H9 (cell line): ENCODE results near the gene RPIA. TPM values are rescaled to one million over a fixed set of nuclear protein-coding genes. Genes with fewer than 3 reads are reported as not detected.
A peak's percentile ranks its signal among the peaks of the same experiment; 100 is the strongest.

ENCODE experiments used
- DNase-seq: peaks from one replicate; pipeline ENCODE4 v3.0.0-alpha.2; 2017
- H2AFZ ChIP-seq: one replicate; pipeline ENCODE4 v1.6.1; 2013; ENCODE audit warnings: mild to moderate bottlenecking, low read length, control low read depth, moderate library complexity
- H2AK5ac ChIP-seq: 2 replicates; pipeline ENCODE4 v1.6.1; 2013; ENCODE audit warnings: low read length, control low read depth, mixed read lengths; ENCODE audit not compliant: insufficient read length
- H2BK120ac ChIP-seq: one replicate; pipeline ENCODE4 v1.6.1; 2013; ENCODE audit warnings: low read depth, mild to moderate bottlenecking, low read length, control low read depth, inconsistent platforms; ENCODE audit not compliant: poor library complexity, severe bottlenecking
- H2BK12ac ChIP-seq: 2 replicates; pipeline ENCODE4 v1.6.1; 2013; ENCODE audit warnings: low read length, control low read depth, mixed read lengths, low read depth; ENCODE audit not compliant: insufficient read length
- H2BK15ac ChIP-seq: 2 replicates; pipeline ENCODE4 v1.6.1; 2013; ENCODE audit warnings: low read depth, low read length, control low read depth
- H2BK20ac ChIP-seq: one replicate; pipeline ENCODE4 v1.6.1; 2013; ENCODE audit warnings: low read depth, mild to moderate bottlenecking, low read length, control low read depth, inconsistent platforms; ENCODE audit not compliant: poor library complexity, severe bottlenecking
- H2BK5ac ChIP-seq: 2 replicates; pipeline ENCODE4 v1.6.1; 2013; ENCODE audit warnings: low read length, control low read depth, mixed read lengths; ENCODE audit not compliant: insufficient read length
- H3K14ac ChIP-seq: 2 replicates; pipeline ENCODE4 v1.6.1; 2013; ENCODE audit warnings: low read length, control low read depth; ENCODE audit not compliant: insufficient read depth
- H3K18ac ChIP-seq: 2 replicates; pipeline ENCODE4 v1.6.1; 2013; ENCODE audit warnings: low read depth, mild to moderate bottlenecking, mixed read lengths, low read length, control low read depth; ENCODE audit not compliant: insufficient read length
- H3K23ac ChIP-seq: 2 replicates; pipeline ENCODE4 v1.6.1; 2013; ENCODE audit warnings: low read length, control low read depth, mixed read lengths, low read depth; ENCODE audit not compliant: insufficient read length
- H3K23me2 ChIP-seq: 2 replicates; pipeline ENCODE4 v1.6.1; 2013; ENCODE audit warnings: low read depth, mild to moderate bottlenecking, mixed read lengths, low read length, control low read depth; ENCODE audit not compliant: insufficient read length, poor library complexity, severe bottlenecking
- H3K27ac ChIP-seq: 2 replicates; pipeline ENCODE4 v1.5.1; 2013; ENCODE audit warnings: low read length, control low read depth, mixed read lengths, low read depth; ENCODE audit not compliant: insufficient read length
- H3K27me3 ChIP-seq: 2 replicates; pipeline ENCODE4 v1.6.1; 2013; ENCODE audit warnings: low read length, control low read depth, inconsistent platforms; ENCODE audit not compliant: insufficient read depth
- H3K4ac ChIP-seq: 2 replicates; pipeline ENCODE4 v1.6.1; 2013; ENCODE audit warnings: low read depth, mild to moderate bottlenecking, control low read depth, inconsistent platforms, low read length, moderate library complexity
- H3K4me1 ChIP-seq: 2 replicates; pipeline ENCODE4 v1.6.1; 2013; ENCODE audit warnings: low read length, control low read depth, inconsistent platforms; ENCODE audit not compliant: insufficient read depth
- H3K4me2 ChIP-seq: 2 replicates; pipeline ENCODE4 v1.6.1; 2013; ENCODE audit warnings: low read length, control low read depth, mixed read lengths; ENCODE audit not compliant: insufficient read length, insufficient read depth
- H3K56ac ChIP-seq: 2 replicates; pipeline ENCODE4 v1.6.1; 2013; ENCODE audit warnings: low read depth, mild to moderate bottlenecking, mixed read lengths, low read length, control low read depth; ENCODE audit not compliant: insufficient read length
- H3K79me1 ChIP-seq: 2 replicates; pipeline ENCODE4 v1.6.1; 2013; ENCODE audit warnings: low read depth, mild to moderate bottlenecking, moderate library complexity, low read length, control low read depth, inconsistent platforms; ENCODE audit not compliant: insufficient read depth, poor library complexity, severe bottlenecking
- H3K79me2 ChIP-seq: 2 replicates; pipeline ENCODE4 v1.6.1; 2013; ENCODE audit warnings: low read length, control low read depth, inconsistent platforms; ENCODE audit not compliant: insufficient read depth
- H3K9ac ChIP-seq: 2 replicates; pipeline ENCODE4 v1.6.1; 2013; ENCODE audit warnings: low read length, control low read depth, mixed read lengths; ENCODE audit not compliant: insufficient read length; ENCODE audit errors: extremely low read depth
- H3K9me3 ChIP-seq: one replicate; pipeline ENCODE4 v1.6.1; 2013; ENCODE audit warnings: low read depth, low read length, inconsistent platforms; ENCODE audit not compliant: control insufficient read depth
- H3T11ph ChIP-seq: one replicate; pipeline ENCODE4 v1.6.1; 2013; ENCODE audit warnings: mild to moderate bottlenecking, low read length, control low read depth, inconsistent platforms
- H4K20me1 ChIP-seq: one replicate; pipeline ENCODE4 v1.6.1; 2013; ENCODE audit not compliant: control insufficient read depth, insufficient read length, insufficient read depth
- H4K5ac ChIP-seq: 2 replicates; pipeline ENCODE4 v1.6.1; 2013; ENCODE audit warnings: low read depth, mild to moderate bottlenecking, mixed read lengths, low read length, control low read depth; ENCODE audit not compliant: insufficient read length
- H4K8ac ChIP-seq: replicated peaks from 2 replicates; pipeline ENCODE4 v1.6.1; 2013; ENCODE audit warnings: low read length, control low read depth, mixed read lengths, low read depth; ENCODE audit not compliant: insufficient read length
- H4K91ac ChIP-seq: 2 replicates; pipeline ENCODE4 v1.6.1; 2013; ENCODE audit warnings: low read depth, mild to moderate bottlenecking, moderate library complexity, mixed read lengths, low read length, control low read depth; ENCODE audit not compliant: insufficient read length
- H3K27ac Mint-ChIP-seq, 3 experiments: 2 replicates in 2 of 3; 3 replicates in 1 of 3; pipeline ENCODE4 v1.8.0; 2020 to 2021; ENCODE audit warnings: mixed read lengths in 3 of 3, mild to moderate bottlenecking in 1 of 3, moderate library complexity in 1 of 3
- H3K27me3 Mint-ChIP-seq: 2 replicates; pipeline ENCODE4 v1.8.0; 2021; ENCODE audit warnings: low read depth, mild to moderate bottlenecking, moderate library complexity, mixed read lengths
- H3K36me3 Mint-ChIP-seq, 3 experiments: 2 replicates in 2 of 3; 3 replicates in 1 of 3; pipeline ENCODE4 v1.8.0; 2020 to 2021; ENCODE audit warnings: low read depth in 3 of 3, mixed read lengths in 3 of 3; ENCODE audit not compliant: insufficient read depth in 1 of 3
- H3K4me1 Mint-ChIP-seq, 2 experiments: 2 replicates each; pipeline ENCODE4 v1.8.0; 2020; ENCODE audit warnings: mixed read lengths in 2 of 2
- H3K4me3 Mint-ChIP-seq, 2 experiments: 2 replicates in 1 of 2; 3 replicates in 1 of 2; pipeline ENCODE4 v1.8.0; 2020 to 2021; ENCODE audit warnings: mild to moderate bottlenecking in 2 of 2, mixed read lengths in 2 of 2, moderate library complexity in 1 of 2
- H3K9me3 Mint-ChIP-seq, 2 experiments: 2 replicates in 1 of 2; 3 replicates in 1 of 2; pipeline ENCODE4 v1.8.0; 2020; ENCODE audit warnings: mild to moderate bottlenecking in 2 of 2, mixed read lengths in 2 of 2, moderate library complexity in 1 of 2
- WGBS: extraction: QIAGEN DNeasy Blood & Tissue Kit; methylation state at CpG from one replicate; pipeline ENCODE4 v1.1.7; 2013; ENCODE audit warnings: missing lambda C conversion rate, low lambda C conversion rate, mixed read lengths; ENCODE audit not compliant: insufficient read length; ENCODE audit errors: extremely low coverage; 5-methylcytosine and 5-hydroxymethylcytosine counted together
- total RNA-seq: library from RNA; stranded (reverse); gene quantifications from 2 replicates; pipeline ENCODE4 v1.2.1, GENCODE V29; 2021
- TF ChIP-seq, protein P1 (sequence below): fragments of 200-600 bp; sonication (generic); conservative IDR thresholded peaks from 3 replicates; pipeline ENCODE4 v1.8.0; 2021; ENCODE audit warnings: antibody characterized with exemption, mild to moderate bottlenecking

RPIA gene
- total RNA-seq, 1 experiment from 2014 or later: 18.6 TPM

DNA sequence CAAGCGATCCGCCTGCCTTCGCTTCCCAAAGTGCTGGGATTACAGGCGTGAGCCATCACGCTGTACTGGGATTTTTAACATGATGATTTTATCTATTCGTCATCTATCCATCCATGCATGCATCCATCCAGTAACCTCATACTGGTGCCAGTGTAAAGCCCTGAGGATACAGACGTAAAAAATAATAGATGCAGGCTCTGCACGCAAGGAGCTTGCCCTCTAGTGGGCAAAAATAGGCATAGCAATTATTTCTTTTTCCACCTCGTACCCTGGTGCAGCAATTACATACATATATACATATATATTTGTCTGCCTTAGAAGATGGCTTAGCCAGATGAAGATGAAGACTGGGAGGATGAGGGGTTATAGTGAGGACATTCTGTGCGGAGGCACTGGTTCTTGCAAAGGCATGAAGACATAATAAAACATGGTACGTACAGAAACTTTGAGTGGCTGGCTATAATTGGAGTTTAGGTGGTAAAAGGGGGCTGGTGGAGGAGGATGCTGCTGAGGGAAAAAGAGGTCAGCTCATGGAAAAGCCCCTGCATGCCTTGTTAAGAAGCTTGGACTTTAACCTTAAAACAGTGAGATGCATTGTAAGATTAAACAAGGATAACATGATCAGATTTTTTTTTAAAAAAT is 19.6 kb upstream of the RPIA start:
- Mint-ChIP-seq H3K9me3 (no peaks in the 10 kb centered on the region; a peak in 1 of 5 replicates), H3K27ac (no peak overlapping the region; a peak in 1 of 7 replicates), H3K36me3 (no peaks in the 10 kb centered on the region), H3K27me3 (no peaks in the 10 kb centered on the region; the same call in 1 of the 2 replicates), H3K4me3 (no peak overlapping the region; a peak in 1 of 5 replicates), H3K4me1 (peaks cover 5 to 8% of the 10 kb centered on the region in 2 experiments; a peak in 3 of 4 replicates)
- Histone ChIP-seq H2BK20ac (no peak overlapping the region), H3K79me2 (no peaks in the 10 kb centered on the region), H3K79me1 (no peaks in the 10 kb centered on the region), H3K23me2 (no peaks in the 10 kb centered on the region), H3K56ac (no peak overlapping the region), H3K4ac (no peak overlapping the region), H3K4me1 (no peaks in the 10 kb centered on the region), H4K20me1 (no peaks in the 10 kb centered on the region), H2BK15ac (no peak overlapping the region), H3K14ac (no peak overlapping the region), H2AFZ (no peak overlapping the region), H3K23ac (no peak overlapping the region), H3K27ac (no peak overlapping the region), H3K9ac (no peak overlapping the region), H2BK5ac (no peak overlapping the region), H2BK120ac (no peak overlapping the region), H2AK5ac (no peak overlapping the region), H3K27me3 (no peaks in the 10 kb centered on the region), H3K9me3 (no peaks in the 10 kb centered on the region), H2BK12ac (no peak overlapping the region), H4K8ac (no peak overlapping the region), H3T11ph (no peak overlapping the region), H4K91ac (no peak overlapping the region), H3K18ac (no peak overlapping the region), H3K4me2 (no peak overlapping the region), H4K5ac (no peak overlapping the region)
- peak; percentile 36 for DNase-seq
- no CpG with 5 or more reads among the region's 11 CpGs for WGBS
- TF ChIP-seq, protein P1, sequence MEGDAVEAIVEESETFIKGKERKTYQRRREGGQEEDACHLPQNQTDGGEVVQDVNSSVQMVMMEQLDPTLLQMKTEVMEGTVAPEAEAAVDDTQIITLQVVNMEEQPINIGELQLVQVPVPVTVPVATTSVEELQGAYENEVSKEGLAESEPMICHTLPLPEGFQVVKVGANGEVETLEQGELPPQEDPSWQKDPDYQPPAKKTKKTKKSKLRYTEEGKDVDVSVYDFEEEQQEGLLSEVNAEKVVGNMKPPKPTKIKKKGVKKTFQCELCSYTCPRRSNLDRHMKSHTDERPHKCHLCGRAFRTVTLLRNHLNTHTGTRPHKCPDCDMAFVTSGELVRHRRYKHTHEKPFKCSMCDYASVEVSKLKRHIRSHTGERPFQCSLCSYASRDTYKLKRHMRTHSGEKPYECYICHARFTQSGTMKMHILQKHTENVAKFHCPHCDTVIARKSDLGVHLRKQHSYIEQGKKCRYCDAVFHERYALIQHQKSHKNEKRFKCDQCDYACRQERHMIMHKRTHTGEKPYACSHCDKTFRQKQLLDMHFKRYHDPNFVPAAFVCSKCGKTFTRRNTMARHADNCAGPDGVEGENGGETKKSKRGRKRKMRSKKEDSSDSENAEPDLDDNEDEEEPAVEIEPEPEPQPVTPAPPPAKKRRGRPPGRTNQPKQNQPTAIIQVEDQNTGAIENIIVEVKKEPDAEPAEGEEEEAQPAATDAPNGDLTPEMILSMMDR: peak; percentile 93
